ENCODE results near the gene MAP3K4. TPM values are rescaled to one million over a fixed set of nuclear protein-coding genes. Genes with fewer than 3 reads are reported as not detected.

MAP3K4 gene, protein sequence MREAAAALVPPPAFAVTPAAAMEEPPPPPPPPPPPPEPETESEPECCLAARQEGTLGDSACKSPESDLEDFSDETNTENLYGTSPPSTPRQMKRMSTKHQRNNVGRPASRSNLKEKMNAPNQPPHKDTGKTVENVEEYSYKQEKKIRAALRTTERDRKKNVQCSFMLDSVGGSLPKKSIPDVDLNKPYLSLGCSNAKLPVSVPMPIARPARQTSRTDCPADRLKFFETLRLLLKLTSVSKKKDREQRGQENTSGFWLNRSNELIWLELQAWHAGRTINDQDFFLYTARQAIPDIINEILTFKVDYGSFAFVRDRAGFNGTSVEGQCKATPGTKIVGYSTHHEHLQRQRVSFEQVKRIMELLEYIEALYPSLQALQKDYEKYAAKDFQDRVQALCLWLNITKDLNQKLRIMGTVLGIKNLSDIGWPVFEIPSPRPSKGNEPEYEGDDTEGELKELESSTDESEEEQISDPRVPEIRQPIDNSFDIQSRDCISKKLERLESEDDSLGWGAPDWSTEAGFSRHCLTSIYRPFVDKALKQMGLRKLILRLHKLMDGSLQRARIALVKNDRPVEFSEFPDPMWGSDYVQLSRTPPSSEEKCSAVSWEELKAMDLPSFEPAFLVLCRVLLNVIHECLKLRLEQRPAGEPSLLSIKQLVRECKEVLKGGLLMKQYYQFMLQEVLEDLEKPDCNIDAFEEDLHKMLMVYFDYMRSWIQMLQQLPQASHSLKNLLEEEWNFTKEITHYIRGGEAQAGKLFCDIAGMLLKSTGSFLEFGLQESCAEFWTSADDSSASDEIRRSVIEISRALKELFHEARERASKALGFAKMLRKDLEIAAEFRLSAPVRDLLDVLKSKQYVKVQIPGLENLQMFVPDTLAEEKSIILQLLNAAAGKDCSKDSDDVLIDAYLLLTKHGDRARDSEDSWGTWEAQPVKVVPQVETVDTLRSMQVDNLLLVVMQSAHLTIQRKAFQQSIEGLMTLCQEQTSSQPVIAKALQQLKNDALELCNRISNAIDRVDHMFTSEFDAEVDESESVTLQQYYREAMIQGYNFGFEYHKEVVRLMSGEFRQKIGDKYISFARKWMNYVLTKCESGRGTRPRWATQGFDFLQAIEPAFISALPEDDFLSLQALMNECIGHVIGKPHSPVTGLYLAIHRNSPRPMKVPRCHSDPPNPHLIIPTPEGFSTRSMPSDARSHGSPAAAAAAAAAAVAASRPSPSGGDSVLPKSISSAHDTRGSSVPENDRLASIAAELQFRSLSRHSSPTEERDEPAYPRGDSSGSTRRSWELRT (N-terminal part only)
- 10 to 100 TPM; 46.2 to 53.7 TPM for total RNA-seq

- Mint-ChIP-seq H3K4me3 (peak within 1 kb of the TSS; percentile 92), H3K27me3 (peaks cover 12% of the 10 kb centered on the region), H3K27ac (peak within 1 kb of the TSS; percentile 85), H3K36me3 (no peaks in the 10 kb centered on the region), H3K9me3 (no peaks in the 10 kb centered on the region), H3K4me1 (peaks cover 17% of the 10 kb centered on the region)
- DNase-seq (peak; percentile 90), ATAC-seq (ENCODE audit: low read depth) (peak; percentile 69)
- POLR2A ChIA-PET = interaction anchor here (2.2 kb wide), 1 partner anchor 282 kb away, joined by 6 read pairs; the partner anchor contains the start of gene AGPAT4
These were observed at the start of gene MAP3K4 for GRCh38 chr6:160991406-160992060. Gene MAP3K4, plus strand, starts transcription at chr6:160991769. Its CDS starts 163 bp downstream, at chr6:160991932.

DNA sequence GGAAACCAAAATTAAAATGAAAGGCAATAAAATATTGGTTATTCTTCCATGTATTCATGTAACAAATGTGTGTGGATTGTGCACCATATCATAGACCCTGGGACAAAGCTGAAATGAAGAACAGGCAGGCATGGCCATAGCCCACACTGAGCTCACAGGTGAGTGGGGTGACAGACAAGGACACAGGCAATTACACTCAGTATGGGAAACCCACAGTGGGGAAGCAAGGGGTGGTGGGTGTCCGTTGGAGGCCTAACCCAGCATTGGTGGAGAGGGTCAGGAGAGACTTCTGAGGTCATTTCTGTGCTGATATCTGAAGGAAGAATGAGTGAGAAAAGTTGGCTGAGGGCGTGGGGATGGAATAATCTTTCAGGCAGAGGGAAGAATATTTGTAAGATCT is 47.6 kb upstream of the MAP3K4 start:
- Mint-ChIP-seq H3K27me3 (peaks cover 10% of the 10 kb centered on the region), H3K27ac (no peak overlapping the region), H3K4me3 (no peak overlapping the region), H3K36me3 (no peaks in the 10 kb centered on the region), H3K4me1 (no peaks in the 10 kb centered on the region), H3K9me3 (no peaks in the 10 kb centered on the region)
- ATAC-seq (ENCODE audit: low read depth) (no peak), DNase-seq (no peak)
- POLR2A ChIA-PET = no interaction called here

DNA sequence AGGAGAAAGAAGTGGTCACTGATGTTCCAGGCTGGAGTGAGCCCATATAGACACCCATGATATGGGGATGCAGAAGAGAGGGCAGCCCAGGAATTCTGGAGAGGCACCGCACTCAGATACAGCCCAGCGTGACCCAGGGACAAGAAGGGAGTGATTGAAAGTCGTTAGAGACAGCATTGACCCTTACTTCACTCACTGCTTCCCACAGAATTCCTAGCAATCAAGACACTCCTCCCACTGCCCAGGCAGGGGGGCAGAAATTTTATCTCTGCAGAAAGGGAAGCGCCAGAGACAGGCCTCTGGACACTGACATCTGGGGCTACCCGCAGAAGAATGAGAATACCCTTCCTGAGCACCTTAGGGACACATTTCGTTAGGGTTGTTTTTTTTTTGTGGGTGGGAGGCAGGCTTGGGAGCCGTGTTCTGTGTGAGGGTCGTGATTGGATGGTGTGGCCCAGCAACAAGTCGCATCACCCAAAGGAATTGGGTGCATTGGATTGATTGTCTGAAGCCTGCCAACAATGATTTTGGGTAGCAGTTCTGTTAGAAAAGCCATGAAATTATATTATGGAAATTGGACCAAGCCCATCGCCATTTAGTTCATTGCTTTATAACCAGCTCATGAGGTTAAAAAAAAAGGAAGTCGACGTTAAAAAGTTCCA is 45.9 kb upstream of the MAP3K4 start:
- no peaks in the 10 kb centered on the region for H3K4me1 Mint-ChIP-seq
- DNase-seq (no peak), ATAC-seq (ENCODE audit: low read depth) (no peak)
- no peak overlapping the region for H3K27ac Mint-ChIP-seq
- H3K36me3 Mint-ChIP-seq = no peaks in the 10 kb centered on the region
- no peak overlapping the region for H3K4me3 Mint-ChIP-seq
- POLR2A ChIA-PET = no interaction called here
- H3K9me3 Mint-ChIP-seq = no peaks in the 10 kb centered on the region
- peaks cover 8% of the 10 kb centered on the region for H3K27me3 Mint-ChIP-seq

- Mint-ChIP-seq H3K9me3 (no peaks in the 10 kb centered on the region), H3K4me3 (no peak overlapping the region), H3K27ac (no peak overlapping the region), H3K27me3 (peaks cover 21% of the 10 kb centered on the region), H3K4me1 (no peaks in the 10 kb centered on the region), H3K36me3 (no peaks in the 10 kb centered on the region)
- DNase-seq (no peak), ATAC-seq (ENCODE audit: low read depth) (no peak)
- POLR2A ChIA-PET = no interaction called here
These were observed 42.0 kb upstream of the MAP3K4 start for GRCh38 chr6:160949531-160949930.

GRCh38 chr6:160950507-160950906 is 41.1 kb upstream of the MAP3K4 start:
- Mint-ChIP-seq H3K9me3 (no peaks in the 10 kb centered on the region), H3K4me3 (no peak overlapping the region), H3K27ac (no peak overlapping the region), H3K36me3 (no peaks in the 10 kb centered on the region), H3K4me1 (no peaks in the 10 kb centered on the region), H3K27me3 (peaks cover 21% of the 10 kb centered on the region)
- ATAC-seq (ENCODE audit: low read depth) = no peak
- no peak for DNase-seq
- POLR2A ChIA-PET = no interaction called here

GRCh38 chr6:160951187-160952030 is 40.2 kb upstream of the MAP3K4 start:
- Mint-ChIP-seq H3K27me3 (peaks cover 24% of the 10 kb centered on the region), H3K9me3 (no peaks in the 10 kb centered on the region), H3K4me1 (no peaks in the 10 kb centered on the region), H3K4me3 (no peak overlapping the region), H3K27ac (no peak overlapping the region), H3K36me3 (no peaks in the 10 kb centered on the region)
- POLR2A ChIA-PET = no interaction called here
- no peak for DNase-seq
- no peak for ATAC-seq (ENCODE audit: low read depth)

DNA sequence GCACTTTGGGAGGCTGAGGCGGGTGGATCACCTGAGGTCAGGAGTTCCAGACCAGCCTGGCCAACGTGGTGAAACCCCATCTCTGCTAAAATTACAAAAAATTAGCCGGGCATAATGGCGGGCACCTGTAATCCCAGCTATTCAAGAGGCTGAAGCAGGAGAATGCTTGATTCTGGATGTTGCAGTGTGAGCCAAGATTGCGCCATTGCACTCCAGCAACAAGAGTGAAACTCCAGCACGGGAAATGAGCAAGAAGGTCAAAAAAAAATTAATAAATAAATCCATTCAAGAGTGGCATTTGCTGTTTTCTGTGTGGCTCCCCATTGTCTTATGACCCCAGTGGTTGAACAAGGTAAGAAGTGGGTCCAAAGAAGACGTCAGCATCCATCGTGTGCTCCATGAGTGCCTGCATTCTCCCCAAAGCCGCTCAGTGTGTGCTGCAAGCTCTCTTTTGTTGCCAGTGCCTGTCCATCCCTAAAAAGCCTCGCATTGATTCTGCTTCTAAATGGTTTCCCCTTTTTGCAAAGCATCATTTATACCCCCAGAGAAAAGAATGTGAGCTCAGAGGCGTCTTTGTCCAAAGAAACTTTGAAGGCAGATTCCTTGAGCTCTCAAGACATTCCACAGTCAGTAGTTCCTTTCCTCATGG is 38.8 kb upstream of the MAP3K4 start:
- H3K4me3 Mint-ChIP-seq = no peak overlapping the region
- H3K9me3 Mint-ChIP-seq = no peaks in the 10 kb centered on the region
- ATAC-seq (ENCODE audit: low read depth) = no peak
- DNase-seq = no peak
- peaks cover 27% of the 10 kb centered on the region for H3K27me3 Mint-ChIP-seq
- no peaks in the 10 kb centered on the region for H3K4me1 Mint-ChIP-seq
- H3K36me3 Mint-ChIP-seq = no peaks in the 10 kb centered on the region
- POLR2A ChIA-PET = no interaction called here
- no peak overlapping the region for H3K27ac Mint-ChIP-seq

DNA sequence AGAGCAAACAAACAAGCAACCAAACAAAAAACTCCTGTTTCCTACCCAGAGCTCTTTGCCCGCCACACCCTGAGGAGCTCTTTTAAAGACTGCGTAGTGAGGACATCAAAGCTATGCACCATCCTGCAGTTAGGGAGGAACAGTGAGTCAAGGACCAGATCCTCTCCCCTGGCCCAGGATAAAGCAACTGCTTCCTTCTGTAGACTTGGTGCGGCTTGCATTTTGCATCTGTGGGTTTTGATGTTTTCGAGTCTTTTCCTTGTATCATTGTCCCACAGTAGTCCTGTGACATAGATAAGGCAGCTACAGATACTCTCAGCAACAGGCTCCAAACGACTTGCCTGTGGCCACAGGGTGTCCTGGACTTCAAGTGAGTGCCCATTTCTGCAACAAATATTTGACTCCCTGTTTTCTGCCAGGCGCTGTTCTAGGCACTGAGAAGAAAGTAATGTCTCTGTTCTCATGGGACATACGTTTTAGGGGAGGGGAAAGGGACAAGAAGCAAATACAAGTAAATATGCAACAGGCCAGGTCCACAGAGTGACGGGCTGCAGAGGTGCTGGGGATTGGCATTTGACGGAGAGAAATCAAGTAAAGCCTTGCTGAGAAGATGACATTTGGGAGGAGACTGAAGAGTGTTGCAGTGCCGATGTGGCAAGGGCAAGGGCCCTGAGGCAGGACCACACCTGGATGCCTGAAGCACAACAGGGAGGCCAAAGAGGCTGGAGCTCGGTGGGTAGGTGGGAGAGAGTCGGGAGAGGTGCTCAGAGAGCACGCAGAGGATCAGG is 35.9 kb upstream of the MAP3K4 start:
- POLR2A ChIA-PET = no interaction called here
- H3K27ac Mint-ChIP-seq = no peak overlapping the region
- H3K4me3 Mint-ChIP-seq = no peak overlapping the region
- DNase-seq (no peak), ATAC-seq (ENCODE audit: low read depth) (no peak)
- no peaks in the 10 kb centered on the region for H3K4me1 Mint-ChIP-seq
- H3K27me3 Mint-ChIP-seq = peaks cover 25% of the 10 kb centered on the region
- no peaks in the 10 kb centered on the region for H3K36me3 Mint-ChIP-seq
- no peaks in the 10 kb centered on the region for H3K9me3 Mint-ChIP-seq

DNA sequence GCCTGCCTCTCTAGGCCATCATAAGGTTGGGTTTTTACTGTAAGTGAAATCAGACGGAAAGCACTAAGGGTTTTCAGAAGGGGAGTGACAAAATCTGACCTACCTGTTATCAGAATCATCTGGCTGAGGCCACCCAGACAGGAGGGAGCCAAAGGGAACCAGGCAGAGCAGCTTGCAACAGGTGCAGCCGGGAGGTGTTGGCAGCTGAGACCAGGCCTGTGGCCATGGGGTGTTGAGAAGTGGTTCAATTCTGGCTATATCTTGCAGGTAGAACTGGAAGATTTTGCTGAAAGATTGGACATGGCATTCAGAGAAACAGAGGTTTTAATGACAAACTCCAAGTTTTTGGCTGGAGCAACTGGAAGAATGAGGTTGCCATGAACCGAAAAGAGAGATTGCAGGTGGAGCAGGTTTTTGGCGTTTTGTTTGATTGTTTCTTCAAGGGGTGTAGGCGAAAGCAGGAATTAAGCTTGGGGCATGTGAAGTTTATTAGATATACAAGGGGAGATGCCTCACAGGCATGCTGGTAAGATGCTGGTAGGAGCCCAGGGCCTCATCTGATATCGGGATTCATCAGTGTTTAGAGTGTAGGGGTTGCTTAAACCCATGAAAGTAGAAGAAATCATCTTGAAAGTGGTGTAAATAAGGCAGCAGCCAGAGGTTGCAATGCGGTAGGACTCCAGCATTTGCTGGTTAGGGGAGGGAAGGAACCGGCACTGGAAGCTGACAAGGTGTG is 35.1 kb upstream of the MAP3K4 start:
- Mint-ChIP-seq H3K36me3 (no peaks in the 10 kb centered on the region), H3K4me3 (no peak overlapping the region), H3K9me3 (no peaks in the 10 kb centered on the region), H3K27ac (no peak overlapping the region), H3K27me3 (peaks cover 22% of the 10 kb centered on the region), H3K4me1 (no peaks in the 10 kb centered on the region)
- ATAC-seq (ENCODE audit: low read depth) (no peak), DNase-seq (no peak)
- POLR2A ChIA-PET = no interaction called here

DNA sequence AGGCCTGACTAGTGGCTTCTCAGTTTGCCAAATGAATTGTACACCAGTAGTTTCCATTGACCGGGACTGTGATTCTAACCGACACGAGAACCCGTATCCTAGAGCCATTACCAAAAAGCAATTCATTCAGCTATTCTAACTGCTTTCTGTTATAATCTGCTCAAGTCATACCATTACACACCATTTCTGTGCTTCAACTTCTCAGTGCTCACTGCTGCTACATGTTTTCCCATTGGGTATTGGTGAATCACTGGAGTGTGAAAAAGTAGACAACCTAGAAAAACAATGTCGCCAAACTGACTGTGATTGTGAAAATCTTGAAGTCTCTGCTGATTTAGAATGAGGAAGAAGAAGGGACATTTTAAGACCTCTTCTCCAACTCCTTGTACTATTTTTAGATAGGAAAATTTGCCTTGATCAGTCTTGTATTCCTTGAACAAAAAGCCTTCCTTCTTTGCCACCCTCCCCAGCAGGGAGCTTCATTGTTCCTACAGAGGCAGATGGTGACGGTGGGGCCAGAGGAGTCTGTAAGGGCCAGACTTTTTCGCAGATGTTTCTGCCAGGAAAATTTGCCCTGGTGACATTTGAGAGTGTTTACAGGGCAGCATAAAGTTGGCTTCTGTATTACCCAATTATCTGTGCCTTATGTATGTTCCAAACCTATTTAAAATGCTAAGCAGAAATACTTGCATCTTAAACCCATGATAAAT is 31.7 kb upstream of the MAP3K4 start:
- Mint-ChIP-seq H3K4me3 (no peak overlapping the region), H3K36me3 (no peaks in the 10 kb centered on the region), H3K9me3 (no peaks in the 10 kb centered on the region), H3K4me1 (no peaks in the 10 kb centered on the region), H3K27me3 (peaks cover 18% of the 10 kb centered on the region), H3K27ac (no peak overlapping the region)
- ATAC-seq (ENCODE audit: low read depth) (no peak), DNase-seq (no peak)
- POLR2A ChIA-PET = no interaction called here
